ENCODE results near the gene ZNF512.
"Not testable (repeated sequence)": the region's sequence is repeated elsewhere in the genome, so short reads cannot be mapped to it uniquely, and the experiment has no call there.

The ZNF512 gene

GRCh38 chr2:27584597-27584996 lies 1.8 kb downstream of the ZNF512 start:
- DNase-seq, result no peak

- DNase-seq, result no peak
Measured at GRCh38 chr2:27587025-27587424, 4.2 kb downstream of the ZNF512 start.

- no peak for DNase-seq
Measured at GRCh38 chr2:27588308-27588707, 5.5 kb downstream of the ZNF512 start.

GRCh38 chr2:27591745-27592144 lies 8.9 kb downstream of the ZNF512 start:
- no peak for DNase-seq

GRCh38 chr2:27593240-27593639 lies 10.4 kb downstream of the ZNF512 start:
- no peak for DNase-seq

GRCh38 chr2:27594020-27594703 lies 11.3 kb downstream of the ZNF512 start:
- DNase-seq, result not testable (repeated sequence)

GRCh38 chr2:27595412-27595811 lies 12.6 kb downstream of the ZNF512 start:
- not testable (repeated sequence) for DNase-seq

GRCh38 chr2:27596627-27597026 lies 13.8 kb downstream of the ZNF512 start:
- no peak for DNase-seq

- no peak for DNase-seq
Measured at GRCh38 chr2:27606611-27607010, 23.8 kb downstream of the ZNF512 start.

- DNase-seq, result no peak
Measured at GRCh38 chr2:27613985-27614384, 31.1 kb downstream of the ZNF512 start.

GRCh38 chr2:27615316-27615715 lies 32.5 kb downstream of the ZNF512 start:
- no peak for DNase-seq

GRCh38 chr2:27621524-27621923 lies 38.7 kb downstream of the ZNF512 start:
- no peak for DNase-seq

- no peak for DNase-seq
Measured at GRCh38 chr2:27622921-27623384, 40.1 kb downstream of the ZNF512 start.

GRCh38 chr2:27624943-27625342 lies 42.1 kb downstream of the ZNF512 start:
- no peak for DNase-seq

GRCh38 chr2:27626323-27626722 lies 43.5 kb downstream of the ZNF512 start:
- not testable (repeated sequence) for DNase-seq

GRCh38 chr2:27626921-27627320 lies 44.1 kb downstream of the ZNF512 start:
- not testable (repeated sequence) for DNase-seq

GRCh38 chr2:27627963-27628766 lies 45.3 kb downstream of the ZNF512 start:
- DNase-seq, result no peak

- peak; percentile 81 for DNase-seq
Measured at GRCh38 chr2:27628767-27629709, 46.2 kb downstream of the ZNF512 start, which contains the start of the genes CCDC121 and GPN1. Gene CCDC121 (minus strand): TSS chr2:27629012. CDS start chr2:27627799, 1,213 bp downstream. Gene GPN1 (plus strand): TSS chr2:27629050. CDS start chr2:27629059, 9 bp downstream.

- not testable (repeated sequence) for DNase-seq
Measured at GRCh38 chr2:27630257-27630656, 47.4 kb downstream of the ZNF512 start.

- DNase-seq, result no peak
Measured at GRCh38 chr2:27634291-27634690, 51.4 kb downstream of the ZNF512 start.

GRCh38 chr2:27636766-27637165 lies 53.9 kb downstream of the ZNF512 start:
- DNase-seq, result no peak

- DNase-seq, result no peak
Measured at GRCh38 chr2:27638037-27638637, 55.3 kb downstream of the ZNF512 start.

All from NCI-H1105 treated with DMSO at 0.1 percent for 48 hours (cell line).